CD4-positive, alpha-beta T cell treated with Interleukin-17A for 1 hour (primary cell): Measurements from ENCODE around the gene MOAP1.
"Not testable (repeated sequence)": the region's sequence is repeated elsewhere in the genome, so short reads cannot be mapped to it uniquely, and the experiment has no call there.

Experiments used
- DNase-seq: peaks from one replicate; pipeline ENCODE4 v3.0.0-alpha.2; 2020

MOAP1 gene

DNA sequence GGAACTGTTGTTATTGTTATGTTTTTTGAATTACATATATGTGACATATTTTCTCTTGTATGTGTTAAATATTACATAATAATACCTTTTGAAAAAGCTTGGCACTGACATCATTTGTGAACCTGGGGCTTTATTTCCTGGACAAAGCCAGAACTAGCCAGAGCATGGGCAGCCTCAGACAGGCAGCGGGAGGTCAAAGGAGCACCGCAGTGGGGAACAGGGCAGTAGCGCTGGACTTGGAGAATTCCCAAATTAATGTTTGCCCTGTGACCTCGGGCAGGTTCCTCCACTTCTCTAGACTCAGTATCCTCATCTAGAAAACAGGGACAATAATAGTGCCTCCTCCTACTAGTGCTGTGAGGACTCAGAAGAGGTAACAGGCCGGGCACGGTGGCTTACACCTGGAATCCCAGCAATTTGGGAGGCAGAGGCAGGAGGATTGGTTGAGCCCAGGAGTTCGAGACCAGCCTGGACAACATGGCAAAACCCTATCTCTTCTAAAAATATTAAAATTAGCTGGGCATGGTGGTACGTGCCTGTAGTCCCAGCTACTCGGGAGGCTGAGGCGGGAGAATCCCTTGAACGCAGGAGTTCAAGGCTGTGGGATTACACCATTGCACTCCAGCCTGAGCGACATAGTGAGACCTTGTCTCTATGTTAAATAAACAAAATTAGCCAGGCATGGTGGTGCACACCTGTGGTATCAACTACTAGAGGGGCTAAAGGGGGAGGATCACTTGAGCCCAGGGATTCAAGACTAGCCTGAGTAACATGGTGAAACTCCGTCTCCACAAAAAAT, 41.6 kb downstream of the MOAP1 start:
- no peak for DNase-seq

DNA sequence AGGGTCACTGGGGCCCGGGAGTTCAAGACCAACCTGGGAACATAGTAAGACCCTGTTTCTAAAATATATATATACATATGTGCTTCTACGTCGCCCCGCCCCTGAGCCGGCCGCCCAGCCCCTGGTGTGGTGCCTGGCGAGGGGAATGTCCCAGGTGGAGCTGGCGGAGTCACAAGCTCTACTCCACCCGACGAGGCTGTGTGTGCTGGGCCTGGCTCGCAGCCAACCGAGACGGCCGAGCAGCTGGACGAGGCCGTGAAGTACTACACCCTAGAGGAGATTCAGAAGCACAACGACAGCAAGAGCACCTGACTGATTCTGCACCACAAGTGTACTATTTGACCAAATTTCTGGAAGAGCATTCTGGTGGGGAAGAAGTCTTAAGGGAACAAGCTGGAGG, 46.8 kb downstream of the MOAP1 start:
- DNase-seq, result no peak

DNA sequence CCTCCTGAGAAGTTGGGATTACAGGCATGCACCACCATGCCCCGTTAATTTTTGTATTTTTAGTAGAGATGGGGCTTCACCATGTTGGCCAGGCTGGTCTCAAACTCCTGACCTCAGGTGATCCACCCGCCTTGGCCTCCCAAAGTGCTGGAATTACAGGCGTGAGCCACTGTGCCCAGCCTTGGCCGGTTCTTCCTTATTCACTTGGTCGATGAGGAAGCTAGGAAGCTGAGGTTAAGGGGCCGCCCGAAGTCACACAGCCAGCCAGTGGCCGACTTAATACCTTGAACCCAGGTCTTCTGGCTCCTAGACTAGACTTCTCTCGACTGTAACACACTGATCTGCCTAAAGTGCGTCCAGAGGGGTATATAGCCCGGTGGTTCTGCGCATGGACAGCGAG, 48.2 kb downstream of the MOAP1 start:
- not testable (repeated sequence) for DNase-seq

GRCh38 chr14:93136009-93136408, 48.7 kb downstream of the MOAP1 start:
- no peak for DNase-seq

- DNase-seq, result no peak
Observed at GRCh38 chr14:93135399-93135798, 49.3 kb downstream of the MOAP1 start.

- DNase-seq, result no peak
Observed at GRCh38 chr14:93133464-93133863, 51.2 kb downstream of the MOAP1 start.

DNA sequence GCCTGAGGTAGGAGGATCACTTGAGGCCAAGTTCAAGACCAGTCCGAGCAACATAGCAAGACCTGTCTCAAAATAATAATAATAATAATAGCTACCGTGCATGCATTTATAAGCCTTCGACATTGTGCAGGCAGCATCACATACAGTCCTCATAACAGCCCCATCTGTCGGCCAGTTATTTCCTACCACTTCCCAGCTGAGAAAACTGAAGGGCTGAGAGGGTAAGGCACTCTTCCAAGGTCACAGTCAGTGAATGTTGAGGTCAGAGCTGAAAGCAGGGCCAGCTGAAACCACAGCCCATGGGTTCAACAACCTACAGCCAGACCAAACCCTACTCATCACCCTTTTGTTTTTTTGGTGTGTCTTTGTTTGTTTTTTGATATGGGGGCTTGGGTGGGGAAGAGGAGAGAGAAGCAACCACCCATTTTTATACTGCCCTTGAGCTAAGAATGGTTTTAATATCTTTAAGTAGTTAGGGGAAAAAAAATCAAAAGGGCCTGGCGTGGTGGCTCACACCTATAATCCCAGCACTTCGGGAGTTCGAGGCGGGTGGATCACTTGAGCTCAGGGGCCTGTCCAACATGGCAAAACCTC, 52.1 kb downstream of the MOAP1 start:
- peak; percentile 50 for DNase-seq
